ENCODE results near the gene KCNAB1. TPM values are rescaled to one million over a fixed set of nuclear protein-coding genes. Genes with fewer than 3 reads are reported as not detected.

Gene KCNAB1
- total and polyA plus RNA-seq, 10 of the 15 experiments (the other 5 are each of a cell fraction or from before 2014, with no cell fraction given) = 0.11 to 0.69 (median 0.43) TPM; not detected in 6

- Histone ChIP-seq H3K9ac (ENCODE audit: control insufficient read depth, insufficient read depth, low read length) (no peak overlapping the region), H4K20me1 (ENCODE audit: control insufficient read depth, insufficient read depth) (no peaks in the 10 kb centered on the region), H3K27ac (ENCODE audit: control insufficient read depth, insufficient read depth) (no peak overlapping the region), H3K4me3 (no peak overlapping the region), H3K9me3 (replicated peaks; ENCODE audit: control insufficient read depth, insufficient read depth, low read length) (no peaks in the 10 kb centered on the region), H3K36me3 (ENCODE audit: control insufficient read depth in 2 of 2, insufficient read depth in 2 of 2, low read length in 1 of 2) (no peaks in the 10 kb centered on the region), H3K4me1 (ENCODE audit: control insufficient read depth, insufficient read depth, low read length) (no peaks in the 10 kb centered on the region), H2AFZ (ENCODE audit: control insufficient read depth, low read depth, low read length) (no peak overlapping the region), H3K4me2 (ENCODE audit: control insufficient read depth, insufficient read depth) (no peak overlapping the region), H3K79me2 (ENCODE audit: control insufficient read depth, insufficient read depth, low read length) (no peaks in the 10 kb centered on the region), H3K27me3 (replicated peaks in 1 of 2; ENCODE audit: control insufficient read depth in 2 of 2, insufficient read depth in 2 of 2, low read length in 1 of 2) (peaks cover 13 to 23% of the 10 kb centered on the region in 2 experiments)
- in situ Hi-C loops (cut with MboI) = no loop called here
- intact Hi-C loops (cut with micrococcal nuclease; ENCODE audit: unreplicated experiment) = no loop called here
- ATAC-seq = no peak
- 6% methylated on average over 1 of the region's 1 CpG for WGBS (ENCODE audit: insufficient coverage, insufficient replicate concordance, low lambda C conversion rate, missing lambda C conversion rate)
- POLR2A ChIA-PET = no interaction called here
- SMC1A ChIA-PET (ENCODE audit: uncharacterized antibody, unreplicated experiment) = interaction anchor here (1.2 to 1.6 kb wide), 2 partner anchors 15 to 37 kb away, joined by 4 to 6 read pairs; no protein-coding TSS in a partner anchor
- RAD21 ChIA-PET (ENCODE audit: unreplicated experiment) = no interaction called here
- CTCF ChIA-PET = interaction anchor here (1.7 kb wide), 1 partner anchor 89 kb away, joined by 5 read pairs; no protein-coding TSS in a partner anchor
- no peak for TF ChIP-seq NFXL1 (IDR thresholded peaks at IDR 0.05; ENCODE audit: borderline replicate concordance)
- TF ChIP-seq SMAD1 (IDR thresholded peaks at IDR 0.05; ENCODE audit: low read depth, partially characterized antibody) = no peak
- TF ChIP-seq WRNIP1 (IDR thresholded peaks at IDR 0.05; ENCODE audit: borderline replicate concordance, low read depth, low read length) = no peak
- TF ChIP-seq NR2C2 (IDR thresholded peaks at IDR 0.05; ENCODE audit: borderline replicate concordance, control insufficient read depth, insufficient read length, low read depth) = no peak
- no peak for TF ChIP-seq NR2C1 (IDR thresholded peaks at IDR 0.05)
- TF ChIP-seq EGR1 (IDR thresholded peaks at IDR 0.05; ENCODE audit: borderline replicate concordance in 1 of 2, low read depth in 2 of 2, low read length in 2 of 2) = no peak
- no peak for TF ChIP-seq STAT3 (IDR thresholded peaks at IDR 0.05; ENCODE audit: low read depth, low read length)
- TF ChIP-seq POLR2AphosphoS5 (IDR thresholded peaks at IDR 0.05; ENCODE audit: low read length) = no peak
- no peak for TF ChIP-seq HDAC6 (IDR thresholded peaks at IDR 0.05; ENCODE audit: unreplicated experiment)
- no peak for TF ChIP-seq HDGF (IDR thresholded peaks at IDR 0.05)
- no peak for TF ChIP-seq SMAD5 (IDR thresholded peaks at IDR 0.05; ENCODE audit: low read depth)
- no peak for FAIRE-seq
- no peak for DNase-seq (ENCODE audit: low read depth, low spot score)
- no TSS peak for BruUV-seq (replicated peaks)
These were observed 173.2 kb downstream of the KCNAB1 start for GRCh38 chr3:156293566-156293965.
